Measurements from ENCODE around the gene TBC1D4. TPM values are rescaled to one million over a fixed set of nuclear protein-coding genes. Genes with fewer than 3 reads are reported as not detected.
"Not testable (repeated sequence)": the region's sequence is repeated elsewhere in the genome, so short reads cannot be mapped to it uniquely, and the experiment has no call there.

Gene TBC1D4
- total RNA-seq, 1 donor from 2014 or later, result 12.2 TPM

GRCh38 chr13:75356421-75356820 is 125.5 kb downstream of the TBC1D4 start:
- ATAC-seq, result no peak

- ATAC-seq, result no peak
Observed at GRCh38 chr13:75355609-75356008, 126.4 kb downstream of the TBC1D4 start.

DNA sequence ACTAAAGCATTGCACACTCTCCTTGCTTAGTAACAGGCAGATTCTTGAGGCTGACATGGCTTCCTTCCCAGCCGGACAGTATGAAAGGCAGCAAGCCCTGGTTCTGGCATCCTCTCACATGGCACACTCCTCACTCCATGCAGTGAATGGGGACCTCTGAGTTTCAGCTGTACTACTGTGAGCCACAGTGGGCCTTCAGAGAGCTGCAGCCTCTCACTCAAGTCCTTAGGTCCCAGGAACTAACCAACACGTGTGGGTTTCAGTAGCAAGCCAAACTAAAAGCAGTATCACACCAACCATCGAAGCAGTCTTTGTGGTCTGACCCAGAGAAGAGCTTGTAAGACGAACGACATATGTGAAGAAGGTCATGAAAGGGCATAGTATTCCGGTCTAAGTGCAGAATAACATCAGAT is 128.2 kb downstream of the TBC1D4 start:
- ATAC-seq, result no peak

- no peak for ATAC-seq
Observed at GRCh38 chr13:75352641-75353327, 129.2 kb downstream of the TBC1D4 start.

DNA sequence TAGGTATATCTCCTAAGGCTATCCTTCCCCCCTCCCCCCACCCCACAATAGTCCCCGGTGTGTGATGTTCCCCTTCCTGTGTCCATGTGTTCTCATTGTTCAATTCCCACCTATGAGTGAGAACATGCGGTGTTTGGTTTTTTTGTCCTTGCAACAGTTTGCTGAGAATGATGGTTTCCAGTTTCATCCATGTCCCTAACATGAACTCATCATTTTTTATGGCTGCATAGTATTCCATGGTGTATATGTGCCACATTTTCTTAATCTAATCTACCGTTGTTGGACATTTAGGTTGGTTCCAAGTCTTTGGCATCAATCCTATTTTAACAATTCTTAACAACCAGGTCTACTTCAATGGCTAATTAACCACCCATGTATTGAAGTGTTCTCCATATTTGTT is 130.4 kb downstream of the TBC1D4 start:
- ATAC-seq, result not testable (repeated sequence)

- no peak for ATAC-seq
Observed at GRCh38 chr13:75347925-75348324, 134.0 kb downstream of the TBC1D4 start.

- ATAC-seq, result no peak
Observed at GRCh38 chr13:75347457-75347856, 134.5 kb downstream of the TBC1D4 start.

GRCh38 chr13:75345193-75345592 is 136.8 kb downstream of the TBC1D4 start:
- no peak for ATAC-seq

GRCh38 chr13:75341028-75341427 is 140.9 kb downstream of the TBC1D4 start:
- ATAC-seq, result no peak

DNA sequence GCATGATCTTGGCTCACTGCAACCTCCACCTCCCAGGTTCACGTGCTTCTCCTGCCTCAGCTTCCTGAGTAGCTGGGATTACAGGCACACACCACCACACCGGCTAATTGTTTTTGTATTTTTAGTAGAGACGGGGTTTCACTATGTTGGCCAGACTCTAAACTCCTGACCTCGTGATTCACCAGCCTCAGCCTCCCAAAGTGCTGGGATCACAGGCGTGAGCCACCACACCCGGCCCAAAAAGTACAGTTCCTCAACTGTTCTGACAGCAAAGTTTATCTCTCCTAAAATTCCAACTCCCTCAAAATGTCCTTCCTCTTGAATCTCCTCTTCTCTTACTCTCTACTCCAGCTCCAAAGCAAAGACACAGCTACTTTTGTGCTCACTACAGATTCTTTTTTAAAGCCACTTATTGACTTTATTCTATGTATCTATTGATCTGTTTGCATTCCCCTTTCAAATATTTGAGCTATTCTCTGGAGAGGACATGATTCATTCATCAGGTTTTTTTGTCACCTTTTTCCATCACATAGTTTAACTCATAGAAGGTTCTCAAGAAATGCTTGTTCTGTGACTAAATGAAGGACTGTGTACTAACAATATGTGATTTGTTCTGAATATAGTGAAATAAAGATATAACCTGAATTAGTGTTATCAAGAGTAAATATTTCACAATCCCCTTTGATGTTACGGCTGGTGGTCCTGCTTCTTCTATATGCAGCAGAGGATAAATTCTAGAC is 142.2 kb downstream of the TBC1D4 start:
- ATAC-seq, result no peak

- ATAC-seq, result no peak
Observed at GRCh38 chr13:75334634-75335447, 147.1 kb downstream of the TBC1D4 start.

GRCh38 chr13:75333103-75333502 is 148.9 kb downstream of the TBC1D4 start:
- ATAC-seq, result no peak

DNA sequence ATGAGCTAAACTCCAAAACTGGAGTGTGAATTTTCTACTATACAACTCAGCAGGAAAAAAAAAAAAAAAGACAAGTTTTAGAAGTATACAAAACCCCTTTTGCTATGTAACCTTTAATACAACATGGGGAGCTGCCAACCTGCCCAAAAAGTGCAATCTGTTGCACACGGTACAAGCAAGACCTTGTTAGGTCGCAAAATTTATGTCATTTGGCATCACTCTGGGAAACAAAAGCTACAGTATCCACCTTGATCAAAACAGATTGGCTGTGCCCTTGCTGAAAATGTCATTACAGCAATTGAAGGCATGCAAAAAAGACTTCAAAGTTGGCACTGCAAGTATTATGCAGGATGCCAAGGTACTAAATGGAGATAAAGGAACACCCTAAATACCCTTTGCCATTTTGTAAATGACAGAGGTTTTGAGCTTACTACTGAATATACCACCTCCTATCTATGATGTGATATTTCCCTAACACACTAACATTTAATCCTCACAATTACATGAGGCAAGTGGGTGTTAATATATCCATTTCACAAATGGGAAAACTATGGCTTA is 150.1 kb downstream of the TBC1D4 start:
- ATAC-seq, result no peak

- ATAC-seq, result no peak
Observed at GRCh38 chr13:75330770-75331169, 151.2 kb downstream of the TBC1D4 start.

DNA sequence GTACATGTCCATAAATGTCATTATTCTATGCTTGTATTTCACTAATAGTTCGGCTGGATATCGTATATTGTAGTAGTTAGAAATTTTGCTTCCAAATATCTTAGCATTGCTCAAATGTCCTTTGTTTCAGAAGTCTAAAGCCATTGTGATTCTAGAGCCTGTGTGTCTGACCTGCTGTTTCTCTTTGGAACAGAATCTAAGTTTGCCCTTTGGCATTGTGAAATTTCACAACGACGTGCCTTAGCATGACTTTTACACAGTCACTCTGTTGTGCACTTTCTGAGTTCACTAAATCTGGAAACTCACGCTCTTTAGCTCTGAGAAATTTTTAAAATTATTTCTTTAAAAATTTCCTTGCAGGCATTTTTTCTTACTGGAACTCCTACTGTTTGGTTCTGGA is 152.2 kb downstream of the TBC1D4 start:
- ATAC-seq, result peak; percentile 83

GRCh38 chr13:75329097-75329496 is 152.9 kb downstream of the TBC1D4 start:
- ATAC-seq, result no peak

GRCh38 chr13:75327135-75327510 is 154.8 kb downstream of the TBC1D4 start:
- ATAC-seq, result no peak

DNA sequence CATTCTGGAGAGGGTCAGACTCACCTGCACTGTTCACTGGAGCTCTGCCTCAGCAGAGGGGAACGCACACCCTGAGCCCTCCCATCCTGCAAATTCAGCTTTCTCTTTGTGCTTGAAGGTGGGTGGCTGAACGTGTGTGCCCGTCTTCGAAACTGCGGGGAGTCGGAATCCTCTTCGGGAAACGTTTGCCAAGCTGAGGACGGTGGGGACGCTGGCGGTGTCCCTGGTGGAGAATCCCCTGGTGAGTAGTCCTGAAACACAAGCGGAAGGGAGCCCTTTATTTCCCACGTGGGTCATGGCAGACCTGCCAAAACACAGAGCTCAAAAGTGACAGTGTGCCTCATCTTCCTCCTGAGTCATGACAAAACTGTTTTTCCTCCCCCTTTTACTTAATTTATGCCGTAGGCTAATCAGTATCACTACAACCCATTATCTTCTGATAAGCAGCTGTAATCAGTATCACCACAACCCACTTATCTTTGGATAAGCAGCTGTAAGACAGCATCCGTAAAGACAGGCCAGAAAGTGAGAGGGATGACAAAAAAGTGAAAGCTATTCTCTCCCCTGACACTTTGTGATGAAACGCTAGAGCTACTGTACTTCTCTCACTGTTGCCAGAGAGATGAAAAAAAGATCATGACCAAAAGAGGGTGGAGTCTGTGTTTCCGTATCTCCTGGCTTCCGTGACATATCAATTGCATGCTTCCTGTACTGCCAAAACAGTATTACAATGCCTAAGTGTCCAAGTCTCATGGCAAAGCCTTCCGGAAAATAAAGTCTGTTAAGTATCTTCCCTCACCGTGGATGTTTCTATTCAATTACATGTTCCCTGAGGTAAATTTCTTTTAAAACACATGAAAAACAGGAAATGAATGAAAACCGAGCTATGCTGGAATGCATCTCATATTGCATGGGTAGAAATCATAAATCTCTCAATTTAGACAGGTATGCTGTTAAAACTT is 155.5 kb downstream of the TBC1D4 start:
- peak; percentile 35 for ATAC-seq

- ATAC-seq, result no peak
Observed at GRCh38 chr13:75325711-75326110, 156.3 kb downstream of the TBC1D4 start.

- ATAC-seq, result no peak
Observed at GRCh38 chr13:75324413-75324940, 157.5 kb downstream of the TBC1D4 start.

- ATAC-seq, result no peak
Observed at GRCh38 chr13:75321084-75321483, 160.9 kb downstream of the TBC1D4 start.

DNA sequence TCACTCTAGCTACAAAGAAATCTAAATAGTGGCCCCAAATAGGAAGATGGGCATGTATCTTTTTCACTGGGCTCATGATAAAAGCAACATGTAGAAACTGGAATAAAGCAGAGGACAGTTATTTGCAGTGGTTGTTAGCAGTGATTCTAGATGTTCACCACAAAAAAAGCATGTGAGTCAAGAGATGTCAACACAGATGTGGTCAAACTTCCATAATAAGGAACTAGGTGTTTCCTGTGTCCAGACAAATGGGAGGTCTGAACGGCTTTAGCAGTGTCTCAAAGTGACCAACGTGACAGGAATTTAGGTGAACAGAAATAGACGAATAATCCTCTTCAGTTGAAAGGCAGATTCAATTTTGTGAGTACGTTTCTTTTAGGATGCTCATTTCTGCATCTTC is 162.7 kb downstream of the TBC1D4 start:
- ATAC-seq, result no peak

Measured in esophagus mucosa (tissue), 1 donor.